Tibial artery (tissue), 4 donors: ENCODE data around the gene PCDHA1.

Experiments
- DNase-seq, 2 donors: peaks; one replicate each; pipeline ENCODE4 v3.0.0-alpha.2; 2019
- H3K27ac ChIP-seq, 2 donors: fragments of 200-600 bp; sonication (generic) in 1 of 2; 1 replicate in 1 of 2; 2 replicates in 1 of 2; pipeline ENCODE4 v1.5.1; 2018 to 2019; ENCODE audit warnings: mild to moderate bottlenecking in 1 of 2
- H3K27me3 ChIP-seq, 2 donors: fragments of 200-600 bp; sonication (generic) in 1 of 2; one replicate each; pipeline versions ENCODE4 v1.5.1 to v1.6.0; 2016 to 2019
- H3K36me3 ChIP-seq, 3 donors: fragments of 200-600 bp; sonication (generic) in 2 of 3; one replicate each; pipeline ENCODE4 v1.5.1; 2016 to 2019; ENCODE audit warnings: mild to moderate bottlenecking in 2 of 3
- H3K4me1 ChIP-seq, 4 donors: fragments of 200-600 bp; sonication (generic) in 2 of 4; 1 replicate in 3 of 4; 2 replicates in 1 of 4; pipeline ENCODE4 v1.5.1; 2016 to 2019
- H3K4me3 ChIP-seq, 2 donors: fragments of 200-600 bp; sonication (generic) in 1 of 2; 1 replicate in 1 of 2; 2 replicates in 1 of 2; pipeline ENCODE4 v1.5.1; 2018 to 2019; ENCODE audit warnings: mild to moderate bottlenecking in 2 of 2
- H3K9me3 ChIP-seq, 3 donors: fragments of 200-600 bp; sonication (generic) in 1 of 3; one replicate each; pipeline ENCODE4 v1.5.1; 2016 to 2019
- intact Hi-C: fragments of 100-400 bp; cut with DNase I; formaldehyde crosslinking; loops from one replicate; pipeline ENCODE4 v1.15.0; 2023; ENCODE audit warnings: low total_unique reads
- TF ChIP-seq, protein P1 (sequence below), 2 experiments: fragments of 200-600 bp in 1 of 2; fragments of 450-650 bp in 1 of 2; IDR thresholded peaks; one replicate each; pipeline ENCODE4 v1.5.1; 2017 to 2019; ENCODE audit warnings: antibody characterized with exemption in 2 of 2, mild to moderate bottlenecking in 1 of 2, moderate library complexity in 1 of 2

PCDHA1 gene

DNA sequence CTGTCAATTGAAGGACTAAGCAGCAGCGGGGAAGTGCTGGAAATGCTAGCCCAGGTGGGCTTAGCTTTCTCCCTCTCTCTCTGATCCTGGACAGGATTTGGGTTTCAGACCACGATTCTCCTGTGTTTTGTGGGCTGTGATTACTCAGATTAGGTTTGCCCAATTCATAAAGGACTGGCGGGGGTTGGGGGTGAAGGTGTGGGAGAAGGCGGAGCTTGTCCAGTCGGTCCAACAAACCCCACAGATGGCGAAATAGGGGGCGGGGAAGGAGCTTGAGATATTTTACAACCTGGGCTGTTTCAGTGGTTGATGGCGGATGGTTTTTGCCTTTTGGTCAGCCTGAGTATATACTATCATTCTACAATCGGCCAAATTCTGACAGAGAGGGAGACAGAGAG lies 215.5 kb downstream of the PCDHA1 start:
- H3K27me3 ChIP-seq = peaks cover 0 to 4% of the 10 kb centered on the region in 2 donors
- DNase-seq = no peak
- intact Hi-C loops = no loop called here
- no peaks in the 10 kb centered on the region for H3K9me3 ChIP-seq
- TF ChIP-seq, protein P1, sequence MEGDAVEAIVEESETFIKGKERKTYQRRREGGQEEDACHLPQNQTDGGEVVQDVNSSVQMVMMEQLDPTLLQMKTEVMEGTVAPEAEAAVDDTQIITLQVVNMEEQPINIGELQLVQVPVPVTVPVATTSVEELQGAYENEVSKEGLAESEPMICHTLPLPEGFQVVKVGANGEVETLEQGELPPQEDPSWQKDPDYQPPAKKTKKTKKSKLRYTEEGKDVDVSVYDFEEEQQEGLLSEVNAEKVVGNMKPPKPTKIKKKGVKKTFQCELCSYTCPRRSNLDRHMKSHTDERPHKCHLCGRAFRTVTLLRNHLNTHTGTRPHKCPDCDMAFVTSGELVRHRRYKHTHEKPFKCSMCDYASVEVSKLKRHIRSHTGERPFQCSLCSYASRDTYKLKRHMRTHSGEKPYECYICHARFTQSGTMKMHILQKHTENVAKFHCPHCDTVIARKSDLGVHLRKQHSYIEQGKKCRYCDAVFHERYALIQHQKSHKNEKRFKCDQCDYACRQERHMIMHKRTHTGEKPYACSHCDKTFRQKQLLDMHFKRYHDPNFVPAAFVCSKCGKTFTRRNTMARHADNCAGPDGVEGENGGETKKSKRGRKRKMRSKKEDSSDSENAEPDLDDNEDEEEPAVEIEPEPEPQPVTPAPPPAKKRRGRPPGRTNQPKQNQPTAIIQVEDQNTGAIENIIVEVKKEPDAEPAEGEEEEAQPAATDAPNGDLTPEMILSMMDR (IDR thresholded peaks at IDR 0.05) = no peak
- H3K27ac ChIP-seq = no peak overlapping the region
- H3K4me1 ChIP-seq = peaks cover 0 to 9% (median 7%) of the 10 kb centered on the region in 4 donors
- H3K36me3 ChIP-seq = no peaks in the 10 kb centered on the region
- H3K4me3 ChIP-seq = peak overlapping the region; percentile 1 to 23

DNA sequence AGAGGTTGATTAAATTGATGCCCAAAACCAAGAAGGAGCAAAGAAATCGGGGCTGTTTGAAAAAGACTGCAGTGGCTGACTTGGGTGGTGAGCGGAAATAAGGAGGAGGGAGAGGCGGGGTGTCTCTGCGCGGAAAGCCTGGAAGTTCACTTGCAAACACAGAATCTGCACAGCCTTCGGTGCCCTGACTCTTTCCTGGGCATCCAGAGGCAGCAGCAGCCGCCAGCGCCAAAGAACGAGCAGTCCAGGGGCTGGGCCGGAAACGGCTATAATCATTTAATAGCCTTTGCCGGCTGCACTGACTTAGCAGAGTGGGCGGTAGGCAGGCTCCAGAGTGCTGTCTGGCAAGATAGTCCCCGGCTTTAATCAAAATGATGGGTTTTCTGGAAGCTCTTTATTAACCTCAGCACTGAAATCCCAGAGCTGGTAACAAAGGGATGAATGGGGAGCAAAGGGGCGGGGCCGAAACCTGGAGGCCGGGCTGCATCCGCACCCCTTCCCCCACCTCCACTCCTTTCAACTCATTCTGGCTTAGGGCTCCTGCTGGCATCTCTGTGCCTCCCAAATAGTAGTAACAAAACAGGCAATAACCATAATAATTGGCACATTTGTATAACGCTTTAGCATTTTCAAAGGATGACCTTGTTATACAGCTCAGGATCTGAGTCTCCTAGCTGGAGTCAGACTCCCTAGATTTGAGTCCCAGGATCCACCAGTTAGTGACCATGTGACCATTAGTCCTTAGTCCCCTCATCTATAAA lies 216.1 kb downstream of the PCDHA1 start:
- TF ChIP-seq, protein P1 (IDR thresholded peaks at IDR 0.05) = no peak
- Histone ChIP-seq H3K4me1 (peaks cover 0 to 9% (median 7%) of the 10 kb centered on the region in 4 donors), H3K27ac (no peak overlapping the region), H3K9me3 (no peaks in the 10 kb centered on the region), H3K36me3 (no peaks in the 10 kb centered on the region), H3K27me3 (peaks cover 0 to 4% of the 10 kb centered on the region in 2 donors), H3K4me3 (peak overlapping the region; percentile 1 to 23)
- no peak for DNase-seq
- intact Hi-C loops = no loop called here

- H3K4me3 ChIP-seq = no peak overlapping the region
- no peaks in the 10 kb centered on the region for H3K9me3 ChIP-seq
- intact Hi-C loops = no loop called here
- no peak for DNase-seq
- H3K27me3 ChIP-seq = peaks cover 0 to 4% of the 10 kb centered on the region in 2 donors
- no peak overlapping the region for H3K27ac ChIP-seq
- H3K4me1 ChIP-seq = peaks cover 0 to 9% (median 7%) of the 10 kb centered on the region in 4 donors
- H3K36me3 ChIP-seq = no peaks in the 10 kb centered on the region
- TF ChIP-seq, protein P1 (IDR thresholded peaks at IDR 0.05) = no peak
Observed at GRCh38 chr5:141002605-141002965, 216.6 kb downstream of the PCDHA1 start.

GRCh38 chr5:141003031-141003430 lies 217.1 kb downstream of the PCDHA1 start:
- H3K27ac ChIP-seq = no peak overlapping the region
- peaks cover 0 to 9% (median 7%) of the 10 kb centered on the region in 4 donors for H3K4me1 ChIP-seq
- peaks cover 0 to 4% of the 10 kb centered on the region in 2 donors for H3K27me3 ChIP-seq
- no peak for DNase-seq
- no peaks in the 10 kb centered on the region for H3K9me3 ChIP-seq
- TF ChIP-seq, protein P1 (IDR thresholded peaks at IDR 0.05) = no peak
- H3K4me3 ChIP-seq = no peak overlapping the region
- H3K36me3 ChIP-seq = no peaks in the 10 kb centered on the region
- intact Hi-C loops = no loop called here

DNA sequence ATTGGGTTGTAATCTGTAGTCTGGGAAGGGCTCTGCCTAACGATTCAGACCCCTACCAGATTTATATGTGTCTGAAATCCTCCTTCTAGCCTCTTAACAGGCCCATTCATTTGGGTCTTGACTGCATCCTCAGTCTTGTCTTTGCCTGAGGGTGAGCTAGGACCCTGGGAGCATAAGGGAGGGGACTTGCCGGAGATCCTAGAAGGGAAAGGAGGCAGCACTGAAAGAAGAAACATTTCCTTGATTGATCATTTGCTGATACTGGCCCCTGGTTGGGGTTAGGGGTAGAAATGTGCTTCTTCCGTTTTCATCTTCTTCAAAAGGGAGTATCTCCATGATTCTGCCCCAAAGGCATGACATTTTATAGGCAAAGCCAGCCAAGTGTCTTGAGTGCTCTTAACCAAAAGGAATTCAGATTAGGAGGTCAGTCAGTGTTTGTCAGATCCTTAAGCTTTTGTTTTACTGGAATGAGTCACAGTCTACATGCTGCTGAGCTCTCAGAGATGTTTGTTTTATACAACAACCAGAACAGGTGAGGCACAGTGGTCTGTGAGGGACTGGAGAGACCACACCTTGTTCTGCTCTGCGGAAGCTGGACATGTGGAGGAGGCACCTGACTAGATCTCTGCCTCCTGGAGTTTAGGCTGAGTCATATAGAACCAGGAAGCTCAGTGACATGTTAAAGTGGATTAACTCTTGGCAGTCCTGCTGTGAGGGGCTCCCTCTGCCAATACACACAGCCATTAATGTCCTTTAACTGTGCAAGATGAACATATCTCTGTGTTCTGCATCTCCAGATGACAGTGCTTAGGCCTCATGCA lies 218.1 kb downstream of the PCDHA1 start:
- no peak for DNase-seq
- intact Hi-C loops = no loop called here
- Histone ChIP-seq H3K27me3 (peaks cover 0 to 4% of the 10 kb centered on the region in 2 donors), H3K27ac (no peak overlapping the region), H3K36me3 (no peaks in the 10 kb centered on the region), H3K4me3 (no peak overlapping the region), H3K4me1 (peaks cover 0 to 9% (median 7%) of the 10 kb centered on the region in 4 donors), H3K9me3 (no peaks in the 10 kb centered on the region)
- TF ChIP-seq, protein P1 (IDR thresholded peaks at IDR 0.05) = no peak
